Left renal pelvis (tissue), 4 donors: Measurements from ENCODE around the gene PFKFB4. TPM values are rescaled to one million over a fixed set of nuclear protein-coding genes. Genes with fewer than 3 reads are reported as not detected.
A peak's percentile ranks its signal among the peaks of the same experiment; 100 is the strongest.
"Not testable (repeated sequence)": the region's sequence is repeated elsewhere in the genome, so short reads cannot be mapped to it uniquely, and the experiment has no call there.

Source experiments
- DNase-seq, 4 donors: peaks; one replicate each; pipeline ENCODE4 v3.0.0-alpha.2; 2013; ENCODE audit warnings: low read depth in 4 of 4, low spot score in 3 of 4
- polyA plus RNA-seq, 4 donors: library from polyadenylated mRNA; unstranded; fragments of 120-200 nt; gene quantifications; one replicate each; pipeline ENCODE4 v1.2.1, GENCODE V29; 2013; ENCODE audit not compliant: insufficient read length in 4 of 4

The PFKFB4 gene
- polyA plus RNA-seq, 4 donors = 2.9 to 6.5 (median 5.5) TPM

DNA sequence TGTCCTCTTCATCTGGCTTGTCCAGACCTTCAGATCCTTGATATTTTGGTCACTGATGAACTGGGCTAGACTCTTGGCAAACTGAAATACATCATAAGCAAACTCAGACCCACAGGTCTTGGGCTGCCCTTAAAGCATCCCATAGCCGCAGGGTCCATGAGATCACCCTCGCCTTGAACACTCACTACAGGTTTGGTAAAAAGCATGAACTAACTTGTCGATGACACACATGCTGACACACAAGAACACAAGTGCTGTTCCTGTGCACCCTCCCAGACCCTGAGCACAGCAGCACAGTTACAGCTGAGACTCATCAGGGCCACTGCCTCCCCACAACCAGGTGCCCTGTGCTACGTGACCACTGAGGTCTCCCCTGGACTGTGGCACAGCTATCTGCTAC, 21.0 kb downstream of the PFKFB4 start:
- DNase-seq = no peak

DNA sequence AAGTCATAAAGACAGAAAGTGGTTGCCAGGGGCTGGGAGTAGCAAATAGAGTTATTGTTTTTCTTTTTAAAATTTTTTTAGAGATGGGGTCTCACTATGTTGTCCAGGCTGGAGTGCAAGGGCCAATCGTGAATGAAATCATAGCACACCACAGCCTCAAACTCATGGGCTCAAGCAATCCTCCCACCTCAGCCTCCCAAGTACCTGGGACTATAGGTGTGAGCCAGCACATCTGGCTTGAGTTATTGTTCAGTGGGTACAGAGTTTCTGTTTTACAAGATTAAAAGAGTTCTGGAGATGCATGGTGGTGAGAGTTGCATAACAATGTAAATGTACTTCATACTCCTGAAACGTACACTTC, 23.6 kb downstream of the PFKFB4 start:
- DNase-seq = no peak

DNA sequence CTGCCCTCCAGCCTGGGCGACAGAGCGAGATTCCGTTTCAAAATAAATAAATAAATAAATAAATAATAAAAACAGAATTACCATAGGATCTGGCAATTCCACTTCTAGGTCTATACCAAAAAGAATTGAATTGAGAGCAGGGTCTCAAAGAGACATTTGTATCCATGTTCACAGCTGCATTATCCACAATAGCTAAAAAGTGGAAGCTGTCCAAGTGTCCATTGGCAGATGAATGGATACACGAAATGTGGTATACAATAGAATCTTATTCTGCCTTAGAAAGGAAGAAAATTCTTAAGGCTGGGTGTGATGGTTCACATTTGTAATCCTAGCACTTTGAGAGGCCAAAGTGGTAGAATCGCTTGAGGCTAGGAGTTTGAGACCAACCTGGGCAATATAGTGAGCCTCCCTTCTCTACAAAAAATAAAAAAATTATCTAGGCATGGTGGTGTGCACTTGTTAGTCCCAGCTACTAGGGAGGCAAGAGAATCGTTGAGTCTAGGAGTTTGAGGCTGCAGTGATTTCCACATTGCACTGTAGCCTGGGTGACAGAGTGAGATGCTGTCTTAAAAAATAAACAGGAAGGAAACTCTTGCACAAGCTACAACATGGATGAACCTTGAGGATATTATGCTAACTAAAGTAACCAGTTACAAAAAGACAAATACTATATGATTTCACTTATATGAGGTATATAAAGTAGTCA, 24.2 kb downstream of the PFKFB4 start:
- no peak for DNase-seq

DNA sequence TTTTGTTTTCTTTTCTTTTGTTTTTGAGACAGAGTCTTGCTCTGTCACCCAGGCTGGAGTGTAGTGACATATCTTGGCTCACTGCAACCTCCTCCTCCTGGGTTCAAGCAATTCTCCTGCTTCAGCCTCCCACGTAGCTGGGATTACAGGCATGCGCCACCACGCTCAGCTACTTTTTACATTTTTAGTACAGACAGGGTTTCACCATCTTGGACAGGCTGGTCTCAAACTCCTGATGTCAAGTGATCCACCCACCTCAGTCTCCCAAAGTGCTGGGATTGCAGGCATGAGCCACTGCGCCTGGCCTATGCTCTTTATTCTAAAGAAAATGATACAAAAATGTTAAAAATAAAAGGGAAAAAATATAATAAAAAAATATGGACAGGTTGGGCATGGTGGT, 25.9 kb downstream of the PFKFB4 start:
- DNase-seq = not testable (repeated sequence)

DNA sequence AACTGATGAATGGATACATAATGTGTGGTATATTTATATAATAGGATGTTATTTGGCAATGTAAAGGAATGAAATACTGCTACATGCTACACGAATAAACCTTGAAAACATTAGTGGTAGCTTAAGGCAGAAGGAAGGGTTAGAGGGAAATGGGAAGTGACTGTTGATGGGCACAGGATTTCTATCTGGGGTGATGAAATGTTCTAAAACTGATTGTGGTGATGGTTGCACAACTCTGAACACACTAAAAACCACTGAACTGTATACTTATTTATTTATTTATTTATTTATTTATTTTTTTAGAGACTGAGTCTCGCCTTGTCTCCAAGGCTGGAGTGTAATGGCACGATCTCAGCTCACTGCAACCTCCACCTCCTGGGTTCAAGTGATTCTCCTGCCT, 27.8 kb downstream of the PFKFB4 start:
- DNase-seq = no peak

DNA sequence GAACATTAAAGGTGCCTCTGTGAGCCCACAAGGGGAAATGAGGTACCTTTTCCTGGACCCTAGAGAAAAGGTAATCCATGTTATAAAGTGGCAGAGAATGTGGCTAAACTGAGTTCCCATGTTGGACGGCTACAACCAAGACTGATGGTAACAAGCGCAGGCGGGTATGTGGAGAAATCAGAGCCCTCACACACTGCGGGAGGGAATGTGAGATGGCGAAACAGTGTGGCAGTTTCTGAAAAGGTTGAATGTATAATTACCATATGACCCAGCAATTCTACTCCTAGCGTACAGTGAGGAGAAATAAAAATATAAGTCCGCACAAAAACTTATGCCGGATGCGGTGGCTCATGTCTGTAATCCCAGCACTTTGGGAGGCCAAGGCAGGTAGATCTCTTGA, 28.6 kb downstream of the PFKFB4 start:
- DNase-seq = no peak

DNA sequence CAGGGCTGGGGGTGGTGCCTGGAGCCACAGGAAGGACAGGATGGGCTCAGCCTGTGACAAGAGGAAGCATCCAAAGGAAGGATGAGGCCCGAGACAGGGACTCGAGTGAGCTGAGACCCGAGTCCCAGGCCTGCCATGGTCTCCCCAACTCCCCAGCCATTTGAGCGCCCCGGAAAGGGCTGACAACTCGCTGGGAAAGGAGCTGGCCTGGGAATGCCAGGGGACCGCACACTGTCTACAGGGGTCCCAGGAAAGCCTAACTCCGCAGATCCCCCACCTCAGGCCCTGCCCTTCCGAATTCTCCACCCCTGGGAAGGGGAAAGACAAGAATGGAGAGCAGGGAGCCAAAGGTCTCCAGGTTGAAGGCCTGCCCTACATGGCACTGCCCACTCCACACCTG, 31.6 kb downstream of the PFKFB4 start:
- no peak for DNase-seq

DNA sequence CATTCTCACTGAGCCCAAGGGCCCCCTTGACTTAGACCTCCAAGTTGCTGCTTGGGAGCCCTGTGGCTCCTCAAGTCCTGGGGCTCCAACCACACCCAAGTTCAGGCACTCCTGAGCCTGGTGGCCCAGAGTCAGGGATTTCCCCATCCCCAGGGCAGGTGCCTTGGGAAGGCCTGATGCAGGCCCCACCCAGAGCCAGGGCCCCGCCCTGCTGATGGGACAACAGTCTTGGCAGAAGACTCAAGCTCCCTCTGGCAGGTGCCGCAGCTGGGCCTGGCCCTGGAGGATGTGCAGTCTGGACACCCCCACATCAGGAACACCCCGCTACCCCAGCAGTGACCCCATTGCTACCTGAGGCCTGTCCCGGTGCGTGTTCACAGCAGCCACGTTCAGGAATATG, 35.0 kb downstream of the PFKFB4 start:
- DNase-seq = no peak

DNA sequence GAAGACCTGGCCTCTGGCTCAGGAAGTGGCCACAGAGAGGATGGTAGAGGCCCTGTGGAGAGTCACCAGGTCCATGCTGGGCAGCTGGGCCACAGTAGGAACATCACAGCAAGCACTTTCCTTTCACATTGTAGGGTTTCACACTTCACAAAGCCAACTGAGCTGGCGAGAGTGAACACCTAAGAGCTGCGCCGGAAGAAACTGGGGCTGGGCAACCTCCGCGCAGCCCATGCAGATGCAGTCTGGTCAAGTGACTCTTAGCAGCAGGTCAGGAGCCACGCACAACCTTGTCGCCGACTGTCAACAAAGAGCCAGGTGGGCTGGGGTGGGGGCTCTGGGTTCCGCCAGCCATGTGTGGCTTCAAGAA, 37.3 kb downstream of the PFKFB4 start:
- no peak for DNase-seq

DNA sequence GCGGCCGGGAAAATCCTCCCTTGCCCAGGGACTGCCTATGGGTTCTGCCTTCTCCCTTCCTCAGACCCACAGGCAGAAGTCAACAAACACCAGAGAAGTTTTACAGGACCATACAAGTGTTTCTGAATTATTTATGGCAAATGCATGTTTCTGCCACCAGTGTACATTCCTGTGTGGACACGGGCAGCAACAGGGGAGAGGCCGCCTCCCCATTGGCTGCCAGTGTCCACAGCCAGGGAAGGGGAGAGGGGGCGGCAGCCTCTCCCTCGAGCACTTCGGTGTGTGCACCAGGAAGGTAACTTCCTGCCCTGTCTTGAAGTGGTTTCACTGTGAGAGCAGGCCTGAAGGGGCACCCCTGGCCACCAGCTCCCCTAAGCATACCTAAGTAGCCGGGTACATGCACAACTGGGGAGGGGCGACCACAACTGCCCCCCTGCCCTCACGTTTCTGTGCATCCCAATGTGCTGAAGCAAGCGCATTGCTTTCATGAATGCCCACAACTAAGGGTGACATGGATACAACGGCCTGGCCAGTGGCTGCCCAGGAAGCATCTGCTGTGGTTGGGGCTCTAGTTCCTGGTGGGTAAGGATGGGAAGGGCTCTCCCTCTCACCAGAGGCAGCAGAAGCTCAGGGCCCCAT, 37.8 kb downstream of the PFKFB4 start:
- DNase-seq = no peak

DNA sequence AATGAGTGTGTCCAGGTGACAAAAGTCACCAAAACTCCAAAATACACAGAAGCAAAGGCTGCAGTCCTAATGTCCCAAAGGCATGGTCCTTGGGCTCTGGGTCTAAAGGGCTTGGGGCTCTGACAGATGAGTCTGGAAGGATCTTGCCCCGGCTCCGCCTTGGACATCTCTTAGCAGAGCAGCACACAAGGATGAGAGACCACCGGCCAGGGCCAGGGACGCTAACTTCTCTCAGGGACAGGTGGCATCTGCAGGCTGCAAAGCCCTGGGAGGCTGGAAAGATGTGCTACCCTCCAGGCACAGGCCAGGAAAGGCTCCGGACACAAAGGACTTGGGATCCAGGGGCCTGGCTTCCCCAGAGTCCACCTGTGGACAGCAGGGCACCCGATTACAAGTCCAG, 38.5 kb downstream of the PFKFB4 start:
- no peak for DNase-seq

DNA sequence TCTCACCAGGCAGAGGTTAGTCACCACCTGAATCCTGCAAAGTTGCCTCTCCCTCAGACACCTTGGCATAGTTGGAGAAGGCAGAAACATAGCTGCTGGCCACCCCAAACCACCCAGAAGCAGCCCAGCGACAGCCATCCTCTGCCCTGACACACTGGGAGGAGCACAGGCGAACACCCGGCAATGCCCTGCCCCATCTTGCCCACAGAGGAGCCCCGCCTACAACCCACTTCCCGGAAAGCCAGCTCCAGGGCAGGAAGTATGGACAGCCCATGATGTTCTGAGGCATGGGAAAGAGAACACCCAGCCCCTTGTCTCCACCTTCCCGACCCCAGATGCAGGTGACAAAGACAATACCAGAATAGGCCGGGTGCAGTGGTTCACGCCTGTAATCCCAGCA, 40.0 kb downstream of the PFKFB4 start:
- no peak for DNase-seq

DNA sequence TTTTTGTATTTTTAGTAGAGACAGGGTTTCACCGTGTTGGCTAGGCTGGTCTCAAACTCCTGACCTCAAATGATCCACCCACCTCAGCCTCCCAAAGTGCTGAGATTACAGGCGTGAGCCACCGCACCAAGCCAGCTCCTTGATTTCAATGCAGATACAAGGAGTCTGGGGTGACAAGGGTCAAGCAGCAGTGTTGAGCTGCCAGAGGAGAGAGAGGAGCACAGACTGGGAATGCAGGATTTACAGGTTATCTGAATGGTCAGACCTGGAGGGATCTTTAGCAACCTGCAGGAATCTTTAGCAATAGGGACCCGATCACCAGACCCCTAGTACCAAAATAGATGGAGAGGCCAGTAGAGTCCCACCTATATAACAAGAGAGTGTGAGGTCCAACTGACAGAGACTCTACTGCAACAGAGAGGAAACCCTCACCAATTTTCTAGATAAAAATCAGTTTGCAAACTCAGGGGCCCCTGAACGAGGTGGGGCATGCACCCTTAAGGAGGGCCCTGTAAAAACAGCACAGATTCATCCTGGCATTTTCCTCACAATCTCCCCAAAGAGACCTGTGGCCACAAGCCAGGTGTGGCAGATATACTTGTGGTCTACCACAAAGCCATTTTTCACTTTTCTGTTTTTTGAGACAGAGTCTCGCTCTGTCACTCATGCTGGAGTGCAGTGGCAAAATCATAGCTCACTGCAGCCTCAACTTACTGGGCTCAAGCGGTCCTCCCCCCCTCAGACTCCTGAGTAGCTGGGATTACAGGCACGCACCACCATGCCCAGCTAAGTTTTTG, 42.0 kb downstream of the PFKFB4 start:
- DNase-seq = no peak

DNA sequence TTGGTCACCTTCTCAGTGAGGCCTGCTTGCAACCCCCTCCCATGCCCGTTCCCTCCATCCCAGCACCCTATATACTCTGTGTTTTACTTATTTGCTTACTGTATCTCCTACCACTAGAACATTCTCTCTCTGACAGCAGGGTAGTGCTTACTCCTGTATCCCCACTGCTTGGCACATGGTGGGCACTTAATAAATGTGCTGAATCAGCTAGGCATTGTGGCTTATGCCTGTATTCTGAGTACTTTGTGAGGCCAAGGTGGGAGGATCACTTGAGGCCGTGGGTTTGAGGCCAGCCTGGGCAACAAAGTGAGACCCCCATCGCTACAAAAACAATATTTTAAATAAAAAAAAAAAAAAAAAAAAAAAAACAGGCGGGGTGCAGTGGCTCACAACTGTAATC, 45.1 kb downstream of the PFKFB4 start:
- DNase-seq = no peak

DNA sequence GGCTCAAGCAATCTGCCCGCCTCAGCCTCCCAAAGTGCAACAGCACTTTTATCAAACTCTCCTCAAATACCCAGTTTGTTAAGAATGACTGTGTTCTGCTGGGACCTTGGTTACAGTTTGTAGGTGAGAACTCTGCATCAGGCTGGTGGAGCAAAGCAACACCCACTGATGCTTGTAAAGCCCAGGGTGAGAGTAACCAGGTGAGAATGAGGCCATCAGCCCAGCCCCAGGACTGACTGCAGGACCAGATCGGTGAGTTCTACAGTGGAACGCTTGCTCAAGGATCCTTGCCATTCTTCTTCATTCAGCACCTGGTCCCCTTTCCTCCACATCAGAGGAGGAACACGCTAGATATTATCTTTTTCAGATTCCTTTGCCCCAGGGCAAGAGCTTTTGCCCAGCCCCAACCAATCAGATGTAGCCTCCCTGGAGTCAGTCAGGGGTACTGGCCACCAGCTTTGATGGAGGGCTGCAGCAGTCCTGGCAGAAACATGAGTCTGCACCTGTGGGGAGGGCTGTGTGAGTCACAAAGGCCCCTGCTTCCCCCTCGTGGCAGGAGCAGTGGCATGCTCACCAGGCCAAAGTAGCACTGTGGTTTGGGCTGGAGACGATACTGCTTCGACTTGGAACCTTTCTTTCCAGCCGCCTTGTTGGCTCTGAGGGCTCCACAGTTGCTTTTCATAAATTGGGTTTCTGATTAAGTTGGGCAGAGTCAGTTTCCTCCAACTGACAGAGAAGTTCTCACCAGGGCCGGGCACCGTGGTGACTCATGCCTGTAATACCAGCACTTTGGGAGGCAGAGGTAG, 49.1 kb downstream of the PFKFB4 start:
- DNase-seq = no peak

DNA sequence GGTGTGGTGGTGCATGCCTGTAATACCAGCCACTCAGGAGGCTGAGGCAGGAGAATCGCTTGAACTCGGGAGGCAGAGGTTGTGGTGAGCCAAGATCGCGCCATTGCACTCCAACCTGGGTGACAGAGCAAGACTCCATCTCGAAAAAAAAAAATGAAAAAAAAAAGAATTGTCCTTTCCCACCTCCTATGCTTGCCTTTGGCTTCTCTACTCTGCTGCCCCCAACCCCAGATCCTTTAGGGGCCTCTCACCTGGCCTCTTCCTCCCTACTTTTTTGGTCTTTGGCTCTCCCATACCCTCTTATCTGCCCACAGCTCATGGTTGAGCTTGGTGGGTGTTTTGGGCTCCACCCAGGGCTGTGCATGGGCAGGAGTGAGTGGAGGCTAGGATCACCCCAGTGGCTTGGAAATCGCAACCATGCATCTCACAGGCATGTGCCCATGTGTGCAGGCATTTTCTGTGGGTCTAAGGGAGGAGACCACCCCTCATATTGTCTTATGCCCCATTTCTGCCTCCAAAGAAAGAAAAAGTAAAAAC, 50.6 kb downstream of the PFKFB4 start:
- DNase-seq = no peak

DNA sequence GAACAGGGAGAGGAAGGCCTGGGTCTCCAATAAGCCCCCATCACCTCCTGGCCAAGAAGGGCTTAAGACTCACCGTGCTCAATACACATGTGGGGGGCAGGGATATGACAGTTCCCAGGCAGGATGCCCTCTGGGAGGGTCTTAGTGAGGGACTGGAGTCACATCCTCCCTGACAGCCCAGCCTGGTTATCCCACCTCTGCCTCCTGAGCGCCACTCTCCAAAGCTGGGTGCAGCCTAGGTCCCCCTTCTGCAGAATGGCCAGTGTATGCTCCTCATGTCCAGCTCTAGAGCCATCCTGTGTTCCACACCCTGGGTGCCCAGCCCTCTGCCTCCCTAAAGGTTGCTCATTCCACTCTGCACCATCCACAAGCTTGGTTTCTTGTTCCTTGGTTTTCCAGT, 51.5 kb downstream of the PFKFB4 start:
- DNase-seq = no peak

DNA sequence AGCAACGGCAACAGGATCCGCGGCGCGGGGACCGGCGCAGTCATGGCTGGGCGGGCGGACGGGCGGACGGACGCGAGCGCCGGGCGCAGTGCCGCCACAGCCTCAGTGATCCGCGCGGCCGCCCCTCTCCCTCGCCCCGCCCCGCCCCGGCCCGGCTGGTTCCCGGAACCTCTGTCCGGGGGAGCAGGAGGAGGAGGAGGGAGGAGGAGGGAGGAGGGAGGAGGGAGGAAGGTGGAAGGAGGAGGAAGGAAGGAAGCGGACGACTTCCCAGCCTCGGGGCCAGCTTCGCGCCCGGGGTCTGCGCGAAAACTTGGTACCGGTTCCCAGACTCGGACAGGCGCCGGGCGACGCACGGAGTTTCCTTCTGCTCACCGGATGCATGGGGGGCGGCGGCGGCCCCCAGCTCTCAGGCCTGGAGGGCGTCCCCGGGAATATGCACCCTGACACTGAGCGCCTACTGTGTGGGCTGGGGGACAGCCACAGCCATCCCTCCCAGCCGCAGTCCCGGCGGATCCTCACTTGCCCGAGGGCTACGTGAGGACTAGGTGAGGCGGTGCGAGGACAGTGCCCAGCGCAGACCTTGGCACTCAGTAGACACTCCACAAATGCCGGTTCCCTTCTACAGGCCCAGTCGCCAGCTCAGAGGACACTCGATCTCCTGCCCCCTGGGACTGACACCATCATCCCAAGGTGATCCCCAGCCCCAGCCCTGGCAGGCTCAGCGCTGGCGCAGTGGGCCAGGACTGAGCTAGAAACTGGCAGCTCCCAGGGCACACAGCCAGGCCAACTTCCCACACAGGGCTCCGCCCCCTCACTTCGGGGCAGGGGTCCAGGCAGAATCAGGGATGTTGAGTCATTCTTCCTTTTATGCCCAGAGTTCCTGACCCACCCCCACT, 52.3 kb downstream of the PFKFB4 start, which contains the start of gene SHISA5:
Gene SHISA5 (minus strand): TSS at position 124 of the 896 bp plus-strand sequence. CDS start 80 bp downstream, at position 44.
- peak in 1 of 4 donors; percentile 51 for DNase-seq

DNA sequence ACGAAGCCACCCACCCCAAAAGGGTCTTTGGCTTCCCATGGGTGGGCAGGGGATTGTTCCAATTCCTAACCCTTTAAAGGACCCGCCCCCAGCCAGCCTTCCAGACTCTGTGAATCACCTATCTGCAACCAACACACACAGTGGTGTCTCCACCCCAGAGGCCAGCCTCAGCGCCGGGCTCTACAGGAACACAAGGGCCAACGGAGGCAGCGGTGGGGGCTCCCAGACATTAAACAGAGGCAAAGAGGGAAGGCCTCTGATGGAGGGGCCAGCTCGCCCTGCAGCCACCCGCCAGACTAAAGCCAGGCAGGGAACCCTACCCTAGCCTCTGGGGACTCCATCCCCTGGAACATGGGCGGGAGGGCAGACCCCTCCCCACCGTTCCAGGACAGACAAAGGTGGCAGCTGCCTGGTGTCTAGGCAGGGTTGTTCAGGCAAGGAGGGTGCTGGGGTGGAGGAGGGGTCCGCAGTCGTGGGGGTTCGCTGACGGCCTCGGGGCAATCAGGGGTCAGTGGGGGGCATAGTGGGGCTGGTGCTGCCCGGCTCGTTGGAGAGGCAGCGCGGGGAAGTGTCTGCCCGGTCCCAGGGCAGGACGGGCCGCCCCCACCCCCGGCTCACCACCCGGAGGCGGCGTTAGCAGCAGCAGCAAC, 53.1 kb downstream of the PFKFB4 start:
- DNase-seq = no peak
